ENCODE measurements around the gene GRHL1.

DNA sequence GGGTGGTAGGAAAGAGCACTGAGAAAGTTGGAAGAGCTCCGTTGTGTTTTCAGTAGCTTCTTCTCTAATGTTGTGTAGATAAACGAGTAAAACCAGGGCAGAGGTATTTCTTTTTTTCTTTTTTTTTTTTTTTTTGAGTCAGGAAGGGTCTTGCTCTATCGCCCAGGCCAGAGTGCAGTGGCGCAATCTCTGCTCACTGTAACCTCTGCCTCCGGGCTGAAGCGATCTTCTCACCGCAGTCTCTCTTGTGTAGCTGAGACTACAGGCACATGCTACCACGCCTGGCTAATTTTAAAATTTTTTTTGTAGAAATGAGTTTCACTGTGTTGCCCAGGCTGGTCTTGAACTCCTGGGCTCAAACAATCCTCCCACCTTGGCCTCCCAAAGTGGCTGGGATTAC, 6.6 kb downstream of the GRHL1 start:
- TF ChIP-seq EP300 (IDR thresholded peaks at IDR 0.05) (no peak), POLR2AphosphoS5 (IDR thresholded peaks at IDR 0.05) (no peak), POLR2A (IDR thresholded peaks at IDR 0.05) (no peak)
- TF ChIP-seq, protein P1, sequence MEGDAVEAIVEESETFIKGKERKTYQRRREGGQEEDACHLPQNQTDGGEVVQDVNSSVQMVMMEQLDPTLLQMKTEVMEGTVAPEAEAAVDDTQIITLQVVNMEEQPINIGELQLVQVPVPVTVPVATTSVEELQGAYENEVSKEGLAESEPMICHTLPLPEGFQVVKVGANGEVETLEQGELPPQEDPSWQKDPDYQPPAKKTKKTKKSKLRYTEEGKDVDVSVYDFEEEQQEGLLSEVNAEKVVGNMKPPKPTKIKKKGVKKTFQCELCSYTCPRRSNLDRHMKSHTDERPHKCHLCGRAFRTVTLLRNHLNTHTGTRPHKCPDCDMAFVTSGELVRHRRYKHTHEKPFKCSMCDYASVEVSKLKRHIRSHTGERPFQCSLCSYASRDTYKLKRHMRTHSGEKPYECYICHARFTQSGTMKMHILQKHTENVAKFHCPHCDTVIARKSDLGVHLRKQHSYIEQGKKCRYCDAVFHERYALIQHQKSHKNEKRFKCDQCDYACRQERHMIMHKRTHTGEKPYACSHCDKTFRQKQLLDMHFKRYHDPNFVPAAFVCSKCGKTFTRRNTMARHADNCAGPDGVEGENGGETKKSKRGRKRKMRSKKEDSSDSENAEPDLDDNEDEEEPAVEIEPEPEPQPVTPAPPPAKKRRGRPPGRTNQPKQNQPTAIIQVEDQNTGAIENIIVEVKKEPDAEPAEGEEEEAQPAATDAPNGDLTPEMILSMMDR (IDR thresholded peaks at IDR 0.05), result no peak

Data from suprapubic skin (tissue), 4 donors.